BLaER1 (cell line): ENCODE data around the gene MRPS10.
"Not testable (repeated sequence)": the region's sequence is repeated elsewhere in the genome, so short reads cannot be mapped to it uniquely, and the experiment has no call there.

Source experiments
- H3K27ac ChIP-seq: shearing (Covaris generic); formaldehyde crosslinking; 2 replicates; pipeline ENCODE4 v1.8.1; 2022
- H3K27me3 ChIP-seq: shearing (Covaris generic); formaldehyde crosslinking; 2 replicates; pipeline ENCODE4 v1.8.1; 2022
- H3K36me3 ChIP-seq: shearing (Covaris generic); formaldehyde crosslinking; 2 replicates; pipeline ENCODE4 v1.8.1; 2022
- H3K4me1 ChIP-seq: shearing (Covaris generic); formaldehyde crosslinking; 2 replicates; pipeline ENCODE4 v1.8.1; 2022
- H3K4me2 ChIP-seq: shearing (Covaris generic); formaldehyde crosslinking; 2 replicates; pipeline ENCODE4 v1.8.1; 2022
- H3K4me3 ChIP-seq: shearing (Covaris generic); formaldehyde crosslinking; 2 replicates; pipeline ENCODE4 v1.8.1; 2022
- H3K9ac ChIP-seq: shearing (Covaris generic); formaldehyde crosslinking; 2 replicates; pipeline ENCODE4 v1.8.1; 2022
- H3K9me3 ChIP-seq: shearing (Covaris generic); formaldehyde crosslinking; 2 replicates; pipeline ENCODE4 v1.8.1; 2022
- H4K20me1 ChIP-seq: shearing (Covaris generic); formaldehyde crosslinking; 2 replicates; pipeline ENCODE4 v1.8.1; 2022
- Cebpa-rat ChIP-seq: shearing (Covaris generic); IDR thresholded peaks from 2 replicates; pipeline ENCODE4 v1.8.1; 2022

The MRPS10 gene

GRCh38 chr6:42227173-42227850 lies 9.7 kb upstream of the MRPS10 start:
- no peaks in the 10 kb centered on the region for H3K4me1 ChIP-seq
- H3K27me3 ChIP-seq, result no peaks in the 10 kb centered on the region
- H3K36me3 ChIP-seq, result peaks cover 61% of the 10 kb centered on the region
- H3K9ac ChIP-seq, result no peak overlapping the region
- no peak overlapping the region for H3K4me3 ChIP-seq
- H3K4me2 ChIP-seq, result no peak overlapping the region
- H4K20me1 ChIP-seq, result no peaks in the 10 kb centered on the region
- H3K9me3 ChIP-seq, result no peaks in the 10 kb centered on the region
- no peak overlapping the region for H3K27ac ChIP-seq
- TF ChIP-seq Cebpa-rat, result no peak

- H3K4me1 ChIP-seq, result no peaks in the 10 kb centered on the region
- H3K9me3 ChIP-seq, result no peaks in the 10 kb centered on the region
- H3K4me2 ChIP-seq, result no peak overlapping the region
- H3K27ac ChIP-seq, result no peak overlapping the region
- no peaks in the 10 kb centered on the region for H4K20me1 ChIP-seq
- no peak for TF ChIP-seq Cebpa-rat
- no peak overlapping the region for H3K4me3 ChIP-seq
- no peak overlapping the region for H3K9ac ChIP-seq
- H3K27me3 ChIP-seq, result no peaks in the 10 kb centered on the region
- H3K36me3 ChIP-seq, result peaks cover 56% of the 10 kb centered on the region
Measured at GRCh38 chr6:42226645-42227143, 9.0 kb upstream of the MRPS10 start.

- Histone ChIP-seq H3K4me2 (no peak overlapping the region), H3K4me1 (no peaks in the 10 kb centered on the region), H3K27ac (no peak overlapping the region), H4K20me1 (no peaks in the 10 kb centered on the region), H3K9ac (no peak overlapping the region), H3K4me3 (no peak overlapping the region), H3K36me3 (peaks cover 51% of the 10 kb centered on the region), H3K9me3 (no peaks in the 10 kb centered on the region), H3K27me3 (no peaks in the 10 kb centered on the region)
- TF ChIP-seq Cebpa-rat, result no peak
Measured at GRCh38 chr6:42226161-42226611, 8.5 kb upstream of the MRPS10 start.

GRCh38 chr6:42225419-42225818 lies 7.8 kb upstream of the MRPS10 start:
- Histone ChIP-seq H3K4me2 (no peak overlapping the region), H3K27me3 (no peaks in the 10 kb centered on the region), H3K4me3 (no peak overlapping the region), H3K4me1 (no peaks in the 10 kb centered on the region), H4K20me1 (no peaks in the 10 kb centered on the region), H3K27ac (no peak overlapping the region), H3K9me3 (no peaks in the 10 kb centered on the region), H3K9ac (no peak overlapping the region), H3K36me3 (peaks cover 43% of the 10 kb centered on the region)
- no peak for TF ChIP-seq Cebpa-rat

GRCh38 chr6:42225029-42225339 lies 7.3 kb upstream of the MRPS10 start:
- no peak overlapping the region for H3K4me2 ChIP-seq
- no peak overlapping the region for H3K9ac ChIP-seq
- no peak for TF ChIP-seq Cebpa-rat

GRCh38 chr6:42224222-42225028 lies 6.8 kb upstream of the MRPS10 start:
- no peaks in the 10 kb centered on the region for H3K9me3 ChIP-seq
- no peak overlapping the region for H3K4me3 ChIP-seq
- no peak for TF ChIP-seq Cebpa-rat
- H3K9ac ChIP-seq, result no peak overlapping the region
- no peak overlapping the region for H3K27ac ChIP-seq
- H4K20me1 ChIP-seq, result no peaks in the 10 kb centered on the region
- peaks cover 33% of the 10 kb centered on the region for H3K36me3 ChIP-seq
- H3K4me1 ChIP-seq, result no peaks in the 10 kb centered on the region
- no peak overlapping the region for H3K4me2 ChIP-seq
- no peaks in the 10 kb centered on the region for H3K27me3 ChIP-seq

More at GRCh38 chr6:42225029-42225339, 7.3 kb upstream of the MRPS10 start:
- H3K9me3 ChIP-seq, result no peaks in the 10 kb centered on the region
- peaks cover 39% of the 10 kb centered on the region for H3K36me3 ChIP-seq
- no peak overlapping the region for H3K4me3 ChIP-seq
- no peaks in the 10 kb centered on the region for H4K20me1 ChIP-seq
- H3K4me1 ChIP-seq, result no peaks in the 10 kb centered on the region
- H3K27me3 ChIP-seq, result no peaks in the 10 kb centered on the region
- H3K27ac ChIP-seq, result no peak overlapping the region

- H3K4me3 ChIP-seq, result no peak overlapping the region
- TF ChIP-seq Cebpa-rat, result no peak
- no peaks in the 10 kb centered on the region for H3K4me1 ChIP-seq
- no peak overlapping the region for H3K4me2 ChIP-seq
- no peaks in the 10 kb centered on the region for H3K27me3 ChIP-seq
- H3K27ac ChIP-seq, result no peak overlapping the region
- no peaks in the 10 kb centered on the region for H3K9me3 ChIP-seq
- no peak overlapping the region for H3K9ac ChIP-seq
- H3K36me3 ChIP-seq, result peaks cover 13% of the 10 kb centered on the region
- H4K20me1 ChIP-seq, result no peaks in the 10 kb centered on the region
Measured at GRCh38 chr6:42222448-42222847, 4.8 kb upstream of the MRPS10 start.

- no peaks in the 10 kb centered on the region for H3K27me3 ChIP-seq
- H3K4me2 ChIP-seq, result no peak overlapping the region
- H3K36me3 ChIP-seq, result peaks cover 4% of the 10 kb centered on the region; the same call in 1 of the 2 replicates
- H3K27ac ChIP-seq, result no peak overlapping the region
- peaks cover 6% of the 10 kb centered on the region for H3K4me1 ChIP-seq
- H3K9ac ChIP-seq, result no peak overlapping the region
- H3K9me3 ChIP-seq, result no peaks in the 10 kb centered on the region
- no peak for TF ChIP-seq Cebpa-rat
- no peak overlapping the region for H3K4me3 ChIP-seq
- H4K20me1 ChIP-seq, result no peaks in the 10 kb centered on the region
Measured at GRCh38 chr6:42221546-42221945, 3.9 kb upstream of the MRPS10 start.

- Histone ChIP-seq H4K20me1 (no peaks in the 10 kb centered on the region), H3K27me3 (no peaks in the 10 kb centered on the region), H3K9ac (no peak overlapping the region), H3K9me3 (no peaks in the 10 kb centered on the region), H3K36me3 (no peaks in the 10 kb centered on the region), H3K4me2 (no peak overlapping the region), H3K27ac (no peak overlapping the region), H3K4me1 (peaks cover 9% of the 10 kb centered on the region), H3K4me3 (no peak overlapping the region)
- TF ChIP-seq Cebpa-rat, result no peak
Measured at GRCh38 chr6:42220807-42221206, 3.1 kb upstream of the MRPS10 start.

GRCh38 chr6:42217157-42217518 lies 523 bp downstream of the MRPS10 start:
- H4K20me1 ChIP-seq, result no peaks in the 10 kb centered on the region
- peak overlapping the region; percentile 89 for H3K27ac ChIP-seq
- peak overlapping the region; percentile 88 for H3K4me2 ChIP-seq
- H3K9me3 ChIP-seq, result no peaks in the 10 kb centered on the region
- H3K27me3 ChIP-seq, result no peaks in the 10 kb centered on the region
- peak overlapping the region; percentile 95 for H3K9ac ChIP-seq
- H3K4me1 ChIP-seq, result peaks cover 9% of the 10 kb centered on the region
- peak overlapping the region; percentile 88 for H3K4me3 ChIP-seq
- peaks cover 21% of the 10 kb centered on the region for H3K36me3 ChIP-seq
- no peak for TF ChIP-seq Cebpa-rat

- peaks cover 28% of the 10 kb centered on the region for H3K36me3 ChIP-seq
- H3K9me3 ChIP-seq, H3K27ac ChIP-seq, H3K4me1 ChIP-seq, H4K20me1 ChIP-seq, H3K27me3 ChIP-seq: not testable (repeated sequence)
- H3K4me3 ChIP-seq, result peak overlapping the region; percentile 88
- H3K4me2 ChIP-seq, result peak overlapping the region; percentile 88
- peak overlapping the region; percentile 95 for H3K9ac ChIP-seq
Measured at GRCh38 chr6:42216495-42216894, 1.2 kb downstream of the MRPS10 start.
